ENCODE measurements around the gene PSMD2.

Gene PSMD2

DNA sequence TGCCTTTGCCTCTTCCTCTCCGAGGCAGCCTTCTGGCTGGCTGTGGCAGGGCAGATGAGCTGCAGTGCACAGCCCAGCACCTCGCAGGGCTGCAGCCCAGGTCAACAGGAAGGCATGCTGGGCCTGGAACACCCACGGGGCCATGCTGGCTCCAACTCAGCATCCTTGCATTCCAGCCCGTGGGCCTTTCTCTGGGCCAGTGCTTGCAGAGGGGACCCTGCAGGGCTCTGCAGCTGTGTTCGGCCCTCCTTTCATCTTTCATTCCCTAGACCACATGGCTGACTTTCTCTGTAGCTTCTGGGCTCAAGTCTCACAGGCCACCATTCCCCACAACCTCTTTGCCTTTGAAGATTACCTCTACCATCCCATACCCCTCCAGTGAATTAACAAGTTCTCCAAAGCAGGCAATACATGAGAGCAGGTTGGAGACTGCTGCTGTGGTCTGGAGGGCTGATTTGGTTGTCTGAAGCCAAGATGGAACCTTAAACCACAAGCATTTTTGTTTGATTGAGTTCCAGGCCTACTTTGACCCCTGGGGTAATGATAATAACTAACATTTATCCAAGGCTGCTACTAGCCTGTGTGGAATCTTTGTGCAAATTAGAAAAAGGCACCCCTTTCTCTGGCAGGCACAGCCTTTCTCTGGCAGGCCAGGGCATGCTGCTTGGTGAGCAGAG lies 44.3 kb downstream of the PSMD2 start:
- no peak for DNase-seq

DNA sequence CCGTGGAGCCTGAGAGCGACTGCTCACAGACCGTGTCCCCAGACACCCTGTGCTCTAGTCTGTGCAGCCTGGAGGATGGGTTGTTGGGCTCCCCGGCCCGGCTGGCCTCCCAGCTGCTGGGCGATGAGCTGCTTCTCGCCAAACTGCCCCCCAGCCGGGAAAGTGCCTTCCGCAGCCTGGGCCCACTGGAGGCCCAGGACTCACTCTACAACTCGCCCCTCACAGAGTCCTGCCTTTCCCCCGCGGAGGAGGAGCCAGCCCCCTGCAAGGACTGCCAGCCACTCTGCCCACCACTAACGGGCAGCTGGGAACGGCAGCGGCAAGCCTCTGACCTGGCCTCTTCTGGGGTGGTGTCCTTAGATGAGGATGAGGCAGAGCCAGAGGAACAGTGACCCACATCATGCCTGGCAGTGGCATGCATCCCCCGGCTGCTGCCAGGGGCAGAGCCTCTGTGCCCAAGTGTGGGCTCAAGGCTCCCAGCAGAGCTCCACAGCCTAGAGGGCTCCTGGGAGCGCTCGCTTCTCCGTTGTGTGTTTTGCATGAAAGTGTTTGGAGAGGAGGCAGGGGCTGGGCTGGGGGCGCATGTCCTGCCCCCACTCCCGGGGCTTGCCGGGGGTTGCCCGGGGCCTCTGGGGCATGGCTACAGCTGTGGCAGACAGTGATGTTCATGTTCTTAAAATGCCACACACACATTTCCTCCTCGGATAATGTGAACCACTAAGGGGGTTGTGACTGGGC lies 45.7 kb downstream of the PSMD2 start:
- no peak for DNase-seq

DNA sequence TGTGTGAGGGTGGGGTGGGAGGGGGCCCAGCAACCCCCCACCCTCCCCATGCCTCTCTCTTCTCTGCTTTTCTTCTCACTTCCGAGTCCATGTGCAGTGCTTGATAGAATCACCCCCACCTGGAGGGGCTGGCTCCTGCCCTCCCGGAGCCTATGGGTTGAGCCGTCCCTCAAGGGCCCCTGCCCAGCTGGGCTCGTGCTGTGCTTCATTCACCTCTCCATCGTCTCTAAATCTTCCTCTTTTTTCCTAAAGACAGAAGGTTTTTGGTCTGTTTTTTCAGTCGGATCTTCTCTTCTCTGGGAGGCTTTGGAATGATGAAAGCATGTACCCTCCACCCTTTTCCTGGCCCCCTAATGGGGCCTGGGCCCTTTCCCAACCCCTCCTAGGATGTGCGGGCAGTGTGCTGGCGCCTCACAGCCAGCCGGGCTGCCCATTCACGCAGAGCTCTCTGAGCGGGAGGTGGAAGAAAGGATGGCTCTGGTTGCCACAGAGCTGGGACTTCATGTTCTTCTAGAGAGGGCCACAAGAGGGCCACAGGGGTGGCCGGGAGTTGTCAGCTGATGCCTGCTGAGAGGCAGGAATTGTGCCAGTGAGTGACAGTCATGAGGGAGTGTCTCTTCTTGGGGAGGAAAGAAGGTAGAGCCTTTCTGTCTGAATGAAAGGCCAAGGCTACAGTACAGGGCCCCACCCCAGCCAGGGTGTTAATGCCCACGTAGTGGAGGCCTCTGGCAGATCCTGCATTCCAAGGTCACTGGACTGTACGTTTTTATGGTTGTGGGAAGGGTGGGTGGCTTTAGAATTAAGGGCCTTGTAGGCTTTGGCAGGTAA lies 46.5 kb downstream of the PSMD2 start:
- peak; percentile 91 for DNase-seq

DNA sequence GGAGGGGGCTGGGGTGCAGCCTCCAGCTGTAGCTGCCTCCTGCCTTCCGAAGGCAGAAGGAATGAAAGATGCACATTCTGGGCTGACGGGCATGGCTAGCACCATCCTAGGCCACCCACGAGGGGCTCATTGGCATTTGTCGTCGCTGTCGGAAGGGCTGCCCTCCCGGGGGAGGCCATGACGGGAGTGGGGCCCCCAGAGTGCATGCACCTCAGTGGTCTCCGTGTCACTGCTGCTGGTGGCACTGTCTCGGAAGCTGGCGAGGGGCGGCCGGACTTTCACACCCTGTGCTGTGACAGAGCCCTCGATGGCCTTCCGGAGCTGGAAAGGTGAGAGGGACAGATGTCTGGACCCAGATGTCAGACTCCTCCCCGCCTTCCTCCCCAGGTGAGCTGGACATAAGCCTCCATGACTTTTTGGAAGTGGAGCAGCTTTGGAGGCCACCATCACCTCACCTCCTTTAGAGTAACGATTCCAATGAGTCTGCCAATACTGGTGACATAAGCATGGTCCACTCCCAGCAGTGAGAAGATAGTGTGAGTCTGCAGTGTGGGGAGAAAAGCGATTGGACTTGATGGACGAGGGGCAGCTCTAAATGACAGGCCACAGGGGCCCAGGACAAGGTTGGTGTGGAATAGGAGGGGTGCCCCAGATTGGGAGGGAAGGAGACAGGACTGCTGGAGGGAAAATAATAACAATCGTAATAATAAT lies 47.6 kb downstream of the PSMD2 start:
- DNase-seq = no peak

DNA sequence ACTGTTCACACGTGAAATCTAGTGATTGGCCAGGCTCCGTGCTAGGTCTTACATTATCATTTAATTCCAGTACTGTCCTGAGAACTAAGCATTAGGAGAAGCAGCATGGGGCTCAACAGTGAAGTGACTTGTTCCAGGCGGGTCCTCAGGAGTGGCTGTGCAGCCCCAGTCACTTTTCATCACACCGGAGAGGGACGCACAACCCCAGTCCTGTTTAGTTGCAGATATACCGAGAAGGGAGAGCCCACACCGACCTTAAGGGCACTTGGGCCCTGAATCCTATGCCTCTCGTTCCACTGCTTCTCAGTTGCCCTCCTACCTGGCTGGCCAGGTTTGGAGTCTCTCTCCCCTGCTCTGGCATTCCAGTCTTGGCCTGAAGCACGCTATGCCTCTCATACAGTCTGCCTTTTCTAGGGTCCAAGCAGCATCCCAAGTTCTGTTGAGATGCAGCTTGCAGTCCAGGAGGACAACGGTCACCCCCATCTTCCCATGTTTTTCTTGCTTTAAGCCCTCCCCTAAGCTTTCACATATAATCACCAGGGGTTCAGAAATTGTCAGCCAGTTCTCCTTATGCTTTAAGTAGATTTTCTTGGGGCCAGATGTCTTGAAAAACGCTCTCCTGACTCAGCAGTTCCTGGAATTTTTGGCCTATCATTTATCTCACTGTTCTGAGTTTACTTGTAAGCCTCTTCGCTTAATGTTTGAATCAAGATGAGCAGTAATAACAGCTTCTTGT lies 48.4 kb downstream of the PSMD2 start:
- DNase-seq = peak; percentile 79

DNA sequence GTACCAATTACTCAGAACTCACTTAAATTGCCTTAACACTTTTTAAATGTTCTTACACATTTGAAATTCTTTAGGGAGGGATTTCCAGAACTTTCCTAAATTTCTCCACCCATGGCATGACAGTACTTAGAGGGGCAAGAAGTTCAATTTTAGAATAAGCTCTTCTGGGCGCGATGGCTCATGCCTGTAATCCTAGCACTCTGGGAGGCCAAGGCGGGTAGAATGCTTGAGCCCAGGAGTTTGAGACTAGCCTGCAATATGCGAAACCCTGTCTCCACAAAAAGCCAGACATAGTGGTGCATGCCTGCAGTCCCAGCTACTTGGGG lies 49.0 kb downstream of the PSMD2 start:
- DNase-seq = no peak

DNA sequence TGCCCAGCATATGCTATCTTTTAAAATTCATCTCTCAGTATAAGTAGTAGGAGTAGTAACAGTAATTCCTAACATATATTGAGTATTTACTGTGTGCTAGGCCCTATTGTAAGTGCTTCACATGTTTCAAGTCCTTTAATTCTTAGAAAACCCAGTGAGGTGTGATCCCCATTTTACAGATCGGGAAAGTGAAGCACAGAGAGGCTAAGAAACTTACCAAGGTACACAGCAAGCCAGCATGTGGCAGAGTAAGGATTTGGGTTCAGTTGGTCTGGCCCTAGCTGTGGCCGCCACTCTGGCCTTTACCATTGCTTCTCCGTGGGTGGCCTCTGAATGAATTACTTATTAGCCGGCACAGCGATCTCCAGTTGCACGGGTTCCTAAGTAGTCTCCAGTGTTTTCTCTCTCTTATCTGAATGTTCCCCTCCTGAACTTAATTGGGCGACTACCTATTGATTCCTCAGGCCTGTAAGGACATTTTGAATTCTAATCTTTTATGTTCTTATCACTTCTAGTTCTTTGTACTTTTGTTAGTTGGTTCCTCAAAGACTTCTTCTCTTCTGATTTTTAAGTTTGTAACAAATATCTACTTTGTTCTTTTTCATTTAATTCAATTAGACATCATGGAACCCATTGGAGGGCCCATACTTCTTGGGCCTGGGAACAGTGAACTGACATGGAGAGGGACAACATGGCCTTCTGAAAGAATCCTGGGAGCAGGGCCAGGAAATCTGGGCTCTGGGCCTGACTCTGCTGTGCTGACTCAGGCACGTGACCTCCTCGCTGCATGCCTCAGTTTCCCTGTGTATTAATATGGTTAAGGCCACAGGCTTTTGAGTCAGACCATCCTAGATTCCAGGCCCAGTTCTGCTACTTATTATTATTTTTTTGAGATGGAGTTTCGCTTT lies 50.8 kb downstream of the PSMD2 start:
- no peak for DNase-seq

DNA sequence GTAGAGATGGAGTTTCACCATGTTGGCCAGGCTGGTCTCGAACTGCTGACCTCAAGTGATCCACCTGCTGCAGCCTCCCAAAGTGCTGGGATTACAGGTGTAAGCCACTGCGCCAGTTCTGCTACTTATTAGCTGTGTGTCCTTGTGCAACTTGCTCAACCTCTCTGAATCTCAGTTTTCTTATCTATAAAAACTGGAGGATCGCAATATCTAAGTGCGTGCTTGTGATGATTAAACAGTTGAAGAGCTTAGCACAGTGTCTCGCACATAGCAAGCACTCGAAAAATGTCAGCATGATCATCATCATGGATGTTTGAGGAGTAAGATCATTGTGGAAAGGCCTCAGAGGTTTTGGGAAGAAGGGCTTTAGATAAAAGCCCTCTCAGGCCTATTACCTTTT lies 51.6 kb downstream of the PSMD2 start:
- no peak for DNase-seq

DNA sequence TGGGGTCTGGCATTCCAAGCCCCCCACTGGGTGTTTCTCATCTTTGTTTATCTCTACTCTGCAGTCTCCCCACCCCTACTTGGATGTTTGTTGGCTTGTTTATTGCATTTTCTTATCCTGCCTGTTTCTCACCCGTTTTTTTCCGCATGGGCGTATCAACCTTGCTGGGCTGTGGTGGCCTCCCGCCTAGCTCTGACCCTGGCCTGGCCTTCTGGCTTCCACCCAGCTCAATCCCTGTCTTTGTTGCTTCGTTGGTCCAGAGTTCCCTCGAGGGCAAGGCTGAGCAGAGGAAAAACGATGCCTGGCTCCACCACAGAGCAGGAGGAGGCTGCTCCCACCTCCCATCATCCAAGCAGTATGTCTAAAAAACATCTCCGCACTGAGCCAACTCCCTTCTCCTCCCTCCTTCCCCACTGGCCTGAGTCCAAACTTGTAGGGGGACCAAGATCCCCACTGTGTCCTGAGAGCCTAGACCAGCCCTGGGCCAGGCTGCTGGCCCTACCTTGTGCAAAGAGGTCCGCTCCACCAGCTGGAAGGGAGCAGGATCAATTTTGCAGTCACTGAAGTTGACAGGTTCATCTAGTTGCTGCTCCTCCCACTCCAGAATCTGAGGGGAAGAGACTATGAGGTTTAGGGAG lies 52.6 kb downstream of the PSMD2 start:
- DNase-seq = no peak

DNA sequence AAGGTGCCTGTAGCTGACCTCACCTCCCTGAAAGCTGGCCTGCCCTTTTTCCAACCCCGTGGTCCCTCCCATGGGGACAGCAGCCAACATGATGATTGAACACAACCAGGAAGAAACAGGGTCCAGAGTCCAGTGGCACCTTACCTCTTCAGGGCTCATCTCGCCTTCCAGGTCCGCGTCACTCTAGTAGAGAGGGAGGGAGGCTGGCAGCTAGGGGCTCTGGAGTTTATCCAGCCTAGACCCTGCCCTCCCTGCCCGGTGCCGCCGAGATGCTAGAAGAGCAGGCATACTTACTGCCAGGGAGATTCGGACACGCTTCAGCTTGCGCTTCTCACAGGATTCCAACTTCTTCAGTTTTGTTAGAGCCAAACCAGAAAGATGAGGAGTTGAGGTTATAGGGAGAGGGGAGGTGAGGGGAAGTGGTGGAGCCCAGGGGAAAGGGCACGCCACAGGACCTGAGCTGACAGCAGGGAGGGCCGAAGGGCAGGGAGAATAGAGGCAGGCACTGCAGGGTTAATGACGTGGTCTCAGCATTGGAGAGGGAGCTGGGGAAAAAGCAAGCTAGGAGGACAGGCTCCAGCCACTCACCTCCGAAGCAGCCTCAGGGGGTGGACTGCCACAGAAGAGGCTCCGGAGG lies 53.2 kb downstream of the PSMD2 start:
- no peak for DNase-seq

DNA sequence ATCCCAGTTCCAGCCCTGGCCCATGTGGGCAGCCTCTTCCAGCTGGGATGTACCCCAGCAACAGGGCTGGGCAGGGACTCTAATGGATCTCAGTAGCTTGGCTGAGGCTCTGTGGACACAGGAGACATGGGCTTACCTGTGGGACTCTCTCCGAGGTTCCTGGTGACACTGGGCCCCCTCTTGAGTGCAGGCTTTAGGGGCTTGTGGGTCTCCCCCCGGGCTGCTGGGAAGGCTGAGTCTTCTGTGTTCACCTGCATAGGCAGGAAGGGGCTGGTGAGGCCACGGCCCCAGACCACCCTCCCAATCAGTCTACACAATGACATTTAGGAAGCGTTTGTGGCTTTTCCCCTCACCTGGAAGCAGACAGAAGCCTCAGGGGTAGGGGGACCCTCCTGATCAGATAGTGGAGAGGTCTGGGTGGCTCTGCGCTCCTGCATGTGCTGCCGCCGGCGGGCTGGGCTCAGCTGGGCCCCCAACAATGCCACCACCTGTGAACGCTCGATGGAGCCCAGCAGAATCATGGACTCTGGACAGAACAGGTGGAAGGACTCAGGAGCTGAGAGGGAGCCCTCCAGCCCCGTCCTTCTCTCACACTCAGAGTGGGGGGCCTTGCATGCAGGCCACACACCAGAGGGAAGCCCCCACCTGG lies 54.0 kb downstream of the PSMD2 start:
- no peak for DNase-seq

DNA sequence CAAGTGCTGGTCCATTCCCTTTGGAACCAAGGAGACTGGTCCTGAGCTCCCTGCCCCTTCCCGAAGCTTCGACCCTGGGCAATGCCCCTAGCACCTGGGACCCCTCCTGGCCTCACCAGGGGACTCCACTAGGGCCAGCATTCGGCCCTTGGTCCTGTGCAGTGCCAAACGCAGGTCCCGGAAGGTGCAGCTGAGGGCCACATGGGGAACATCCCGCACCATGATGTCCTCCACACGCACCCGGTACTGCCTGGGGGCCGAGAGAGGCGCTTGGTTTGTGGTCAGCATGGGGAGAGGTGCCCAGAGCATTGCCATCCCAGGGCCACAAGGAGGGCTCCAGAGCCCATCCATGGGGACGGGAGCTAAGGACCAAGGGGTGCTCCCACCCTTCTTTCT lies 54.5 kb downstream of the PSMD2 start:
- DNase-seq = no peak

DNA sequence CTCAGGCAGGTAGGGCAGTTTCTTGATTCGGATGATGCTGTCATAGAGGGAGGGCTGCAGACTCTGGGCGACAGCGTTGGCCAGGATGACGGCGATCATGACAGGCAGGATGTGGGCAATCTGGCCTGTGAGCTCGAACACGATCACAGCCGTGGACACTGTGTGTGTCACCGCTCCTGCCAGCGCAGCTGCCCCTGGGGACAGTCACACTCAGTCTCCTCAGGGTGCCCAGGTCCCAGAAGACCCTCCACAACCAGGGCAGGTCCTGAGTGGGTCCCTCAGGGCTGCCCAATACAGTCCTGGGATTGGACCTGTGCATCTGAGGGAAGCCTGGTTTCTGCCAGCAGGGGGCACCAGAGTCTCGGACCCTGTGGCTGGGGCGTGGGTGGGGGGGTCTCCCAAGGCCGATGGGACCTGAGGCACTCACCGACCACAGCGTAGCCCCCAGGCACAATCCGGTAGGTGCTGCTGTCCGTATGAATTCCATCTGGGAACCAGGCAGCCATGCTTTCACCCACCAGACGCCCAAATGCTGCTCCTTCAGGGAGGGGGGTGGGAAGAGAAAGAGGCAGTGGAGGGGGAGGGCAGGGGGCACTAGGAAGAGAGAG lies 55.2 kb downstream of the PSMD2 start:
- peak; percentile 58 for DNase-seq

DNA sequence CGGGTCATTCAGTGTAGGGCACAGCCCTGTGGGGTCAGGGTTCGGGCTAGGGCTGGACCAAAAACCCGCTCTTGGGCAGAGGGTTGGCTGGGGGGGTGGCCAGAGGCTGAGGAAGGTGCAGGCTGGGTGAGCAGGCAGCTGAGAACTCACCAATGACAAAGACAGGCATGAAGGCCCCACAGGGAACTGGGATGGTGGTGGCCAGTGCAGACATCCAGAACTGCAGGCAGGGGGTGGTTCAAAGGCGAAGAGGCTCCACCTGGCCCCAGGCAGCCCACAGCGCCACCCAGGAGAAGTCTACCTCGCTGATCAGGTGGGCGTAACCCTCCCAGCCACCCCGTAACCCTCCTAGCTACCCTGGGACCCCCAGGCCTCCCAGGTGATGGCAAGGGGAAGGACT lies 55.7 kb downstream of the PSMD2 start:
- no peak for DNase-seq

DNA sequence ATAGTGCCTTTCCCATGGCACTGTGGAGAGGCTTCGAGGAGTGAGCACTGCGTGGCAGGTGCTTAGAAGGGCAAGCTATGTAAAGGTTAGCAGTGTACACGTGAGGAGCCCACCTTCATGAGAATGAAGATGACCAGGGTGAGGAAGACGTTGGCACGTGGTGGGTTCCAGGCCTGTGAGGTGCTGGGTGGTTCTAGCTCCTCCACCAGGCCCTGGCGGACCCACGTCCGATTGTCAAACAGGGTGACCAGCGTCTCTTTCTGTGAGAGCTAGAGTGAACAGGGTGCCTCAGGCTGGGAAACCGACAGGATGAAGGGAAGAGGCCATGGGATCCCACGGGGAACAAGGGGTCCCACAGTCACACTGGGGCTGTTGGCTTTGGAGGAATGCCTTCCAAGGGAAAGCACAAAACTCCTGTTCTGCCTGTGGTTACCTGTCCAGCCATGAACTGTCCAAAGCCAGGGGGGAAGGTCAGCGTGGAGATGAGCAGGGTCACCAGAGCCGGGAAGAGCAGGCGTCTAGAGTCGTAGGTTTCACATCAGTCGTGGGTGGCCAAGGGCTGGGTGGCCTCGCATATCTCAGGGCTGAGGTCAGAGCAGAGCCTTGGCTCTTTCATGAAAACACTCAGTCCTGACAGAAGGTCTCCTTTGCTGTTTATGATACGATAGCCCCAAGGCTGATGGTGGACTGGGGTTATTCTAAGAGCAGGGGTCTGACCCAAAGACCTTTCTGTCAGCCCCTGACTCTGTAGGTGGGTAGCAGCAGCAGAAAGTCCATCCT lies 56.4 kb downstream of the PSMD2 start:
- no peak for DNase-seq

DNA sequence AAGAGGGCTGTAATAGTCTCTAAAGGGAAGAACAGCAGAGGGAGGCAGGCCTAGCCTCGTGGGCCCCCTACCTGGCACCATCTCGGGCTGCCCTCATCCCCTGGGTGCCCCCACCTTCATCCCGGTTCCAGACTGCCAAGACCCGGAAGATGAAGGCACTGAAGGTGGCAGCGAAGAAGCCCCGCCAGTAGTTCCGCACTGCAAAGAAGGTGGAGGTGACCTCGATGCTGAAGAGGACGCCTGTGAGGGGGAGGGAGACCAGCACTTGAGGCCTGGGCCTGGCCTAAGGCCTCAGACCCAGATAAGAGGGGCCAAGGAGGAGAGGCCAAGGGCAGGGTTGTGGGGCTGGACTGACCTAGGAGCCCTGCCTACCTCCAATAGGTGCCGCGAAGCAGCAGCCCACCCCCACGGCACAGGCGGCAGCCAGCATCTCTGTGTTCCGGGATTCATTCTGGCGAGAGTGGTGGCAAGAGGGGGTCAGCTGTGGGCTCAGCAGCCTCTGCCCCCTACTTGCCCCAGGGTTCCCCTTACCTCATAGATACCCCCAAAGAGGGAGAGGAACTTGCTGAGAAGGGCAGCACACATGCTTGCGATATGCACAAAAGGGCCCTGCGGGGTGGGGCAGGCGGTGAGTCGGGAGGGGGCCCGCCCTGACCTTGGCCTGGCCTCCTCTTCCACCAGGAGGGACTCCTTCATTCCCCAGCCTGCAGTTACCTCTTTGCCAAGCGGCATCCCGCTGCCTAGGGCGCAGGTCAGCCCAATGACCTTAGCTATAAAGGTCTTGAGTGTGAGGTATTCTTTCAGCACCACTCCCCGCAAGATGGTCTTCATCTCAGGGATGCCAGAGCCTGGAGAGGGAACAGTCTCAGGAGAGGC lies 58.4 kb downstream of the PSMD2 start:
- DNase-seq = no peak

DNA sequence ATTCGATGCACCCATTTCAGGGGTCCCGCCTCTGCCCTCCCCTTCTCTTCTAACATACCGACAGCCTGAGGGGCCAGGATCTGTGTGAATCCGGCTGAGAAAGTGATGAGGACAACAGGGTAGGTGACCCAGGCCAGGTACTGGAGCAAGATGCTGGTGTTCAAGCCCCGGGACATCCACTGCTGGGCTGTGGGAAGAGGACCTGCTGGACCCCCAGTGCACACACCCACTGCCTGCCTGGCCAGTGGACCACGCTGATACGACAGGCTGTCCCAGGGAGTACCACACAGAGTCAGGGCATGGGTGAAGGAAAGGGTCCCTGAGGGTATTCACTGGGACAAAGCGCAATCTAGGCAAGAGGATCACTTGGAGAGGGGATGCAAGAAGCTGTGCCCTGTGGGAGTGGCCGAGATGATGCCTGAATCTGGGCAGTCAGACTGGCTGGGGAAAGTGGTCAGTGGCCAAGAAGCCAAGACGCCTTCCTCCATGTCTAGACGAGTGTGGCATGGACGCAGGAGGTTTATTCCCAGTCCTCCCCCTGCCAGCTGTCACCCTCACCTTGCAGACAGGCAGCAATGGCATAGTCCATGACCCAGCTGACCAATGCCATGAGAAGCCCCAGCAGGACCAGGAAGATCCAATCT lies 59.2 kb downstream of the PSMD2 start:
- DNase-seq = no peak
